Endothelial cell of umbilical vein (primary cell): ENCODE data around the gene ARID5A. TPM values are rescaled to one million over a fixed set of nuclear protein-coding genes. Genes with fewer than 3 reads are reported as not detected.

Experiments
- BruUV-seq: library from RNA; stranded (reverse); fragments of 400-500 nt; replicated peaks from 2 replicates; lab custom pipeline; 2021; lab: Mats Ljungman, UMichigan
- CTCF ChIA-PET: fragments of 300-600, 350-600 bp; sonication (Branson Sonifier 250); formaldehyde crosslinking; loops from one replicate; lab custom pipeline; 2021; ENCODE audit warnings: antibody characterized with exemption, inconsistent platforms; lab: Charles Lee
- POLR2A ChIA-PET: fragments of 300-600, 350-600 bp; sonication (Branson Sonifier 250); formaldehyde crosslinking; loops from one replicate; lab custom pipeline; 2021; ENCODE audit warnings: antibody characterized with exemption, inconsistent platforms; lab: Charles Lee
- DNase-seq: peaks from one replicate; pipeline ENCODE4 v3.0.0-alpha.2; 2011; ENCODE audit warnings: low read depth, low spot score
- FAIRE-seq: peaks from 2 replicates; lab custom pipeline; 2011; peaks lifted over from hg19 to GRCh38; lab: Jason Lieb, UNC
- H2AFZ ChIP-seq: 2 replicates; pipeline ENCODE4 v1.6.0; 2012; ENCODE audit warnings: low read depth, low read length, control low read depth, inconsistent platforms
- H3K27ac ChIP-seq: 2 replicates; pipeline ENCODE4 v1.5.1; 2011; ENCODE audit warnings: low read depth, mild to moderate bottlenecking, control low read depth, low read length, moderate library complexity; ENCODE audit not compliant: insufficient read depth
- H3K27me3 ChIP-seq, 2 experiments: 2 replicates each; pipeline versions ENCODE4 v1.6.0 to v1.6.1; 2011; ENCODE audit warnings: low read length in 2 of 2, mixed read lengths in 1 of 2; ENCODE audit not compliant: control insufficient read depth in 2 of 2, insufficient read depth in 2 of 2
- H3K36me3 ChIP-seq, 2 experiments: 2 replicates in 1 of 2; 3 replicates in 1 of 2; pipeline ENCODE4 v1.5.1; 2011; ENCODE audit warnings: low read length in 2 of 2, mild to moderate bottlenecking in 1 of 2, moderate library complexity in 1 of 2; ENCODE audit not compliant: control insufficient read depth in 2 of 2, insufficient read depth in 2 of 2; ENCODE audit errors: extremely low read depth in 1 of 2
- H3K4me1 ChIP-seq: 3 replicates; pipeline ENCODE4 v1.5.1; 2011; ENCODE audit warnings: mild to moderate bottlenecking, low read length; ENCODE audit not compliant: control insufficient read depth, insufficient read depth; ENCODE audit errors: extremely low read depth
- H3K4me2 ChIP-seq: 2 replicates; pipeline ENCODE4 v1.6.1; 2011; ENCODE audit warnings: low read length, control low read depth, mixed read lengths; ENCODE audit not compliant: insufficient read depth
- H3K4me3 ChIP-seq, 3 experiments: fragments of 200-600 bp in 1 of 3; sonication (generic), shearing (Covaris generic) in 1 of 3; replicated peaks in 1 of 3; 2 replicates each; pipeline ENCODE4 v1.5.1; 2011 to 2016; ENCODE audit warnings: control low read depth in 3 of 3, low read length in 3 of 3, mild to moderate bottlenecking in 2 of 3, inconsistent platforms in 1 of 3, low read depth in 1 of 3, moderate library complexity in 1 of 3; ENCODE audit not compliant: insufficient read depth in 1 of 3
- H3K79me2 ChIP-seq: 2 replicates; pipeline ENCODE4 v1.6.0; 2012; ENCODE audit warnings: low read length, inconsistent platforms; ENCODE audit not compliant: control insufficient read depth, insufficient read depth
- H3K9ac ChIP-seq: replicated peaks from 2 replicates; pipeline ENCODE3; 2011; ENCODE audit warnings: low read length, control low read depth; ENCODE audit not compliant: insufficient read depth; ENCODE audit errors: extremely low read depth
- H3K9me1 ChIP-seq: replicated peaks from 3 replicates; pipeline ENCODE4 v1.6.0; 2011; ENCODE audit warnings: mild to moderate bottlenecking, low read length; ENCODE audit not compliant: control insufficient read depth, insufficient read depth; ENCODE audit errors: extremely low read depth
- H3K9me3 ChIP-seq: replicated peaks from 2 replicates; pipeline ENCODE4 v1.5.1; 2012; ENCODE audit warnings: low read length, inconsistent platforms; ENCODE audit not compliant: control insufficient read depth, insufficient read depth
- H4K20me1 ChIP-seq: replicated peaks from 2 replicates; pipeline ENCODE3; 2011; ENCODE audit warnings: mild to moderate bottlenecking, low read length; ENCODE audit not compliant: control insufficient read depth, insufficient read depth; ENCODE audit errors: extremely low read depth
- CTCF ChIP-seq, 2 donors: IDR thresholded peaks; 1 replicate in 1 of 2; 2 replicates in 1 of 2; pipeline ENCODE4 v1.5.1; 2011; ENCODE audit warnings: low read length in 2 of 2, mild to moderate bottlenecking in 2 of 2, moderate library complexity in 2 of 2, control low read depth in 1 of 2, inconsistent platforms in 1 of 2, low read depth in 1 of 2; ENCODE audit not compliant: insufficient read depth in 1 of 2; ENCODE audit errors: extremely low read depth in 1 of 2
- EZH2 ChIP-seq: IDR thresholded peaks from 2 replicates; pipeline ENCODE4 v1.6.1; 2012; ENCODE audit warnings: borderline replicate concordance, low read depth, mild to moderate bottlenecking, moderate library complexity, low read length, inconsistent platforms; ENCODE audit not compliant: severe bottlenecking
- FOS ChIP-seq: IDR thresholded peaks from 2 replicates; pipeline ENCODE4 v1.6.1; 2011; ENCODE audit warnings: mild to moderate bottlenecking, low read length, moderate library complexity, borderline replicate concordance; ENCODE audit not compliant: insufficient read depth
- GATA2 ChIP-seq: IDR thresholded peaks from 2 replicates; pipeline ENCODE4 v1.7.0; 2011; ENCODE audit warnings: low read depth, mild to moderate bottlenecking, moderate library complexity, mixed read lengths, low read length; ENCODE audit not compliant: insufficient read length, insufficient read depth
- JUN ChIP-seq: IDR thresholded peaks from 2 replicates; pipeline ENCODE4 v1.6.1; 2011; ENCODE audit warnings: borderline replicate concordance, low read depth; ENCODE audit not compliant: insufficient read length, insufficient read depth
- MYC ChIP-seq: IDR thresholded peaks from one replicate; pipeline ENCODE4 v1.6.1; 2011; ENCODE audit warnings: mild to moderate bottlenecking, low read depth, low read length
- POLR2A ChIP-seq: IDR thresholded peaks from 2 replicates; pipeline ENCODE4 v1.6.1; 2012; ENCODE audit warnings: low read depth, mild to moderate bottlenecking, control low read depth, low read length
- POLR2AphosphoS5 ChIP-seq: IDR thresholded peaks from 2 replicates; pipeline ENCODE4 v1.6.1; 2012; ENCODE audit warnings: low read depth, mild to moderate bottlenecking, control low read depth, low read length, moderate library complexity; ENCODE audit not compliant: insufficient read depth
- dilution Hi-C: fragments of 300-500 bp; cut with MboI; formaldehyde crosslinking; loops from one replicate; pipeline ENCODE4 v1.15.0; 2019; ENCODE audit warnings: low sequenced_read_pairs; ENCODE audit not compliant: extremely low pct_ligation_motif_present
- intact Hi-C: fragments of 100-400 bp; cut with micrococcal nuclease; formaldehyde crosslinking; loops from one replicate; pipeline ENCODE4 v1.10.0; 2022
- polyA plus RNA-seq, 4 experiments: library from polyadenylated mRNA; depleted of rRNA in 3 of 4; stranded (reverse) in 3 of 4; unstranded in 1 of 4; fragments of >200 nt; gene quantifications; 2 replicates each; pipeline versions ENCODE4 v1.2.1 to v1.2.3, GENCODE V29; 2011 to 2012; ENCODE audit warnings: missing spikeins in 1 of 4
- total RNA-seq: library from RNA; stranded (reverse); gene quantifications from 2 replicates; pipeline ENCODE4 v1.2.3, GENCODE V29; 2021
- TF ChIP-seq, protein P1 (sequence below): IDR thresholded peaks from 2 replicates; pipeline ENCODE4 v1.6.1; 2011; ENCODE audit not compliant: insufficient read depth, insufficient read length

ARID5A gene
- total and polyA plus RNA-seq, 2 donors (not counting 3 experiments of a cell fraction or from before 2014, with no cell fraction given) = 18.0 to 24.7 TPM

DNA sequence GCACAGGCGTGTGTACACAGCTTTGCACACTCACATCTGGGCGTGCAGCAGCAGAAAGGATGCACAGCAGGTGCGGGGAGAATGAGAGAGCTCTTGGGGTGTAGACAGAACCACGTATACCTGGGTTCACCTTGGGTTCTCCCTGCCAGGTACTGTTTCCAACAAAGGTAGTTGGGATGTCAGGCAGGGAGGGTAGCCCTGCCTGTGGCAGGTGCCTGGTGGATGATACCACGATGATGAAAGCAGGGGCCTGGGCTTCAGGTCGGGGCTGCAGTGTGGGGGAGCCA, 6.5 kb upstream of the ARID5A start:
- H3K27me3 ChIP-seq = no peaks in the 10 kb centered on the region
- H3K9me3 ChIP-seq = no peaks in the 10 kb centered on the region
- no peak overlapping the region for H3K4me3 ChIP-seq
- H3K4me2 ChIP-seq = no peak overlapping the region
- BruUV-seq = no TSS peak
- FAIRE-seq (no peak), DNase-seq (no peak)
- POLR2A ChIA-PET = no interaction called here
- no peaks in the 10 kb centered on the region for H3K9me1 ChIP-seq
- no peak overlapping the region for H3K9ac ChIP-seq
- no peaks in the 10 kb centered on the region for H3K36me3 ChIP-seq
- TF ChIP-seq CTCF (IDR thresholded peaks at IDR 0.05; ENCODE audit: extremely low read depth in 1 of 2, insufficient read depth in 1 of 2, low read depth in 1 of 2, low read length in 2 of 2) (no peak), JUN (no peak), POLR2A (no peak), GATA2 (no peak), MYC (no peak), FOS (no peak), POLR2AphosphoS5 (no peak), EZH2 (no peak)
- TF ChIP-seq, protein P1, sequence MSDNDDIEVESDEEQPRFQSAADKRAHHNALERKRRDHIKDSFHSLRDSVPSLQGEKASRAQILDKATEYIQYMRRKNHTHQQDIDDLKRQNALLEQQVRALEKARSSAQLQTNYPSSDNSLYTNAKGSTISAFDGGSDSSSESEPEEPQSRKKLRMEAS = no peak
- dilution Hi-C loops (no loop called here), intact Hi-C loops (no loop called here)
- CTCF ChIA-PET = interaction anchor here (0.6 to 0.7 kb wide), 3 partner anchors 19 to 122 kb away, joined by 3 to 9 read pairs (median 3); no protein-coding TSS in a partner anchor
- H3K4me1 ChIP-seq = peaks cover 36% of the 10 kb centered on the region
- no peak overlapping the region for H2AFZ ChIP-seq
- no peaks in the 10 kb centered on the region for H4K20me1 ChIP-seq
- H3K79me2 ChIP-seq = no peaks in the 10 kb centered on the region
- no peak overlapping the region for H3K27ac ChIP-seq
